GM12875 (cell line): ENCODE results near the gene MTM1.

Experiments
- H3K4me3 ChIP-seq: one replicate; pipeline ENCODE4 v1.5.1; 2011; ENCODE audit warnings: low read depth, low read length, control low read depth
- CTCF ChIP-seq: IDR thresholded peaks from 2 replicates; pipeline ENCODE4 v1.5.1; 2011; ENCODE audit warnings: low read depth, mild to moderate bottlenecking, control low read depth, inconsistent platforms, low read length, moderate library complexity, borderline replicate concordance; ENCODE audit not compliant: insufficient read depth

The MTM1 gene

GRCh38 chrX:150548684-150549083 lies 19.7 kb upstream of the MTM1 start:
- no peak overlapping the region for H3K4me3 ChIP-seq
- TF ChIP-seq CTCF, result no peak

- H3K4me3 ChIP-seq, result no peak overlapping the region
- no peak for TF ChIP-seq CTCF
Measured at GRCh38 chrX:150551963-150552362, 16.5 kb upstream of the MTM1 start.

GRCh38 chrX:150558424-150558823 lies 10.0 kb upstream of the MTM1 start:
- TF ChIP-seq CTCF, result no peak
- H3K4me3 ChIP-seq, result no peak overlapping the region

GRCh38 chrX:150564838-150565237 lies 3.6 kb upstream of the MTM1 start:
- no peak overlapping the region for H3K4me3 ChIP-seq
- TF ChIP-seq CTCF, result no peak

GRCh38 chrX:150565551-150565950 lies 2.9 kb upstream of the MTM1 start:
- TF ChIP-seq CTCF, result no peak
- no peak overlapping the region for H3K4me3 ChIP-seq

GRCh38 chrX:150566734-150567182 lies 1.7 kb upstream of the MTM1 start:
- H3K4me3 ChIP-seq, result no peak overlapping the region
- no peak for TF ChIP-seq CTCF

GRCh38 chrX:150567645-150568319 lies 639 bp upstream of the MTM1 start:
- no peak overlapping the region for H3K4me3 ChIP-seq
- TF ChIP-seq CTCF, result no peak
